Activated T-helper 1 cell treated with anti-CD3 and anti-CD28 coated beads, Interleukin-12 subunit alpha, Interleukin-12 subunit beta, Interleukin-2, Interleukin-4 antibody, amounts not matched to agents 30 ng/mL and 10 ng/mL and 1 ng/mL, durations not matched to agents 14 hours and 24 hours and 36 hours (primary cell): Measurements from ENCODE around the gene SUSD3. TPM values are rescaled to one million over a fixed set of nuclear protein-coding genes. Genes with fewer than 3 reads are reported as not detected.
"Not testable (repeated sequence)": the region's sequence is repeated elsewhere in the genome, so short reads cannot be mapped to it uniquely, and the experiment has no call there.

Source experiments
- DNase-seq: peaks from one replicate; pipeline ENCODE4 v3.0.0; 2021; ENCODE audit warnings: low spot score
- H3K27ac Mint-ChIP-seq: one replicate; pipeline ENCODE4 v1.8.0; 2021; ENCODE audit warnings: mild to moderate bottlenecking, mixed read lengths
- H3K27me3 Mint-ChIP-seq: one replicate; pipeline ENCODE4 v1.8.0; 2022; ENCODE audit warnings: mild to moderate bottlenecking, moderate library complexity, mixed read lengths; ENCODE audit not compliant: insufficient read depth
- H3K36me3 Mint-ChIP-seq: one replicate; pipeline ENCODE4 v1.8.0; 2021; ENCODE audit warnings: low read depth, mixed read lengths
- H3K4me1 Mint-ChIP-seq: one replicate; pipeline ENCODE4 v1.8.0; 2021; ENCODE audit warnings: low read depth, mixed read lengths
- H3K4me3 Mint-ChIP-seq: one replicate; pipeline ENCODE4 v1.8.0; 2021; ENCODE audit warnings: mild to moderate bottlenecking, moderate library complexity, mixed read lengths
- H3K9me3 Mint-ChIP-seq: one replicate; pipeline ENCODE4 v1.8.0; 2021; ENCODE audit warnings: mixed read lengths
- intact Hi-C: fragments of 100-400 bp; cut with micrococcal nuclease; formaldehyde crosslinking; loops from one replicate; pipeline ENCODE4 v1.15.1; 2024
- total RNA-seq: library from RNA; stranded (reverse); gene quantifications from 2 replicates; pipeline ENCODE4 v1.2.3, GENCODE V29; 2022

Gene SUSD3
- total RNA-seq, result 31.7 and 33.2 TPM in 2 replicates

- H3K27me3 Mint-ChIP-seq, result no peaks in the 10 kb centered on the region
- intact Hi-C loops, result loop anchor here (1.0 to 2.0 kb wide), 3 partner anchors 38 to 294 kb away; partner anchors contain the start of genes BICD2 and CARD19
- peaks cover 51% of the 10 kb centered on the region for H3K4me1 Mint-ChIP-seq
- peak within 1 kb of the TSS; percentile 94 for H3K27ac Mint-ChIP-seq
- peaks cover 8% of the 10 kb centered on the region for H3K36me3 Mint-ChIP-seq
- DNase-seq, result peak; percentile 70
- H3K4me3 Mint-ChIP-seq, result peak within 1 kb of the TSS; percentile 91
- H3K9me3 Mint-ChIP-seq, result no peaks in the 10 kb centered on the region
These were observed at the start of gene SUSD3 for GRCh38 chr9:93058355-93059010. Gene SUSD3, plus strand, starts transcription at chr9:93058701. Its CDS starts 42 bp downstream, at chr9:93058743.

DNA sequence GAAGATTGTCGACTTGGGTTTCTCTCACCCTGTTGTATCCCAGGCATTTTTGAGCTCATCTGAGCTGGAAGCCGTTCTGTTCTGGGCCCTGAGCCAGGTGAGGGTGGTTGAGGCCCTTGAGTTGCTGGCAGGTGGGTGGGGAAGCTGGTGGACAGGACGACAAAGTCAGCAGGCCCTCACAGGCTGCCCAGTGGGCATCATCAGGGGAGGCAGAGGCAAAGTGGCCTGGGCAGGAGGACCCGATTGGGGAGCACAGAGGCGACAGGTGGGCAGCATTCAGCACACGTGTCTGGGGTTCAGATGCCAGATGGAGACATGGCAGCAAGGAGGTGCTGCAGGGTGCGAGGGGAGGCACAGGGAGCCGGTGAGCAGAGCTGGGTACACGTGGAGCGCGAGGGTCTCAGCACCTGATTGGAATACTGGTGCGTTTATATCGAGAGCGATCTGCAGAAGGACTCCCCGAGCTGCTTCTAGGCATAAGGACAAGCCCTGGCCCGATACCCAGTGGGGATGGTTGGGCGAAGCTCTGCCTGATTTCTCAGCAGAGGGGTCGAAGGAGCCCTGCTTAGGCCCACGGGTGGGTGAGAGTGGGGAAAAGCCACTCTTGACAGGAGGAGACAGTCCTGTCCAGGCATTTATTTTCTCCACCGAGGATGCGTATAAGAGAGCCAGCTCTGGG, 49.0 kb upstream of the SUSD3 start:
- no peaks in the 10 kb centered on the region for H3K9me3 Mint-ChIP-seq
- no peak for DNase-seq
- H3K36me3 Mint-ChIP-seq, result peaks cover 32% of the 10 kb centered on the region
- H3K4me3 Mint-ChIP-seq, result no peak overlapping the region
- intact Hi-C loops, result loop anchor here (10.0 kb wide), 1 partner anchor 295 kb away; no protein-coding TSS in a partner anchor
- peaks cover 1% of the 10 kb centered on the region for H3K4me1 Mint-ChIP-seq
- no peak overlapping the region for H3K27ac Mint-ChIP-seq
- H3K27me3 Mint-ChIP-seq, result no peaks in the 10 kb centered on the region

DNA sequence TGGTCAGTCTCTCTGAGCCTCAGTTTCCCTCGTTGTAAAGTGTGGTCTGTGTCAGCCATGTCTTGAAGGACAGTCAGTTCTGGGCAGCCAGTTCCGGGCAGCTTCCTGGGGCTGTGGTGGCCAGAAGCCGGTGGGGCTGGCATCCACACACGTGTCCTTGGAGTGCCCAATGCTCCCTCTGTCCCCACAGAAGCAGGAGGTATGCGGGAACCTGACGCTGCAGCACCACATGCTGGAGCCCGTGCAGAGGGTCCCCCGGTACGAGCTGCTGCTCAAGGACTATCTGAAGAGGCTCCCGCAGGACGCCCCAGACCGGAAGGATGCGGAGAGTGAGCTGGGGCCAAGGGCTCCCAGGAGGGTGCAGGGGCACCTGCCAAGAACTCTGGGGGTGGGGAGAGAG, 48.4 kb upstream of the SUSD3 start:
- DNase-seq, result no peak
- Mint-ChIP-seq H3K4me3 (no peak overlapping the region), H3K9me3 (no peaks in the 10 kb centered on the region), H3K27me3 (no peaks in the 10 kb centered on the region), H3K4me1 (no peaks in the 10 kb centered on the region), H3K27ac (no peak overlapping the region), H3K36me3 (peaks cover 32% of the 10 kb centered on the region)
- intact Hi-C loops, result no loop called here

DNA sequence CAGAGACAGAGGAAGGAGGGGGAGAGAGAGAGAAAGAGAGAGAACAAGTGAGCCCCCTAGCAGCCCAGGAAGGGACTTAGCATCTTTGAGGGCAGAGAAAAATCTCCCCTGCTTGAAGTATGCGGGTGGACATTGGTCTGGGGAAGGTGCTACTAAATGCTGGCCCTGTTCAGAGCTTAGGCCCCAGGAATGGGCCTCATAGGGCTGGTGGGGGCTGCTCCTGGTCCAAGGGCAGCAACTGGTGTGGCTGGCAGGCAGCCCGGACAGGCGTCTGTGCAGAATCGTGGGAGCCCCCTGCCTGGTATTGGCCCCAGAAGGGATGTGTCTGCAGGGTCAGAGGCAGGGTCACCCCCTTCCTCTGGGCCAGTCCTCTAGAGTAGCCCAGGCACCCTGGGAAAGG, 47.8 kb upstream of the SUSD3 start:
- H3K36me3 Mint-ChIP-seq, result peaks cover 33% of the 10 kb centered on the region

GRCh38 chr9:93011114-93011513, 47.4 kb upstream of the SUSD3 start:
- intact Hi-C loops, result no loop called here
- DNase-seq, result no peak
- Mint-ChIP-seq H3K4me1 (no peaks in the 10 kb centered on the region), H3K27ac (no peak overlapping the region), H3K27me3 (no peaks in the 10 kb centered on the region), H3K36me3 (peaks cover 35% of the 10 kb centered on the region), H3K9me3 (no peaks in the 10 kb centered on the region), H3K4me3 (no peak overlapping the region)

More for the DNA sequence above, 47.8 kb upstream of the SUSD3 start:
- intact Hi-C loops, result no loop called here
- Mint-ChIP-seq H3K9me3 (no peaks in the 10 kb centered on the region), H3K4me1 (no peaks in the 10 kb centered on the region), H3K4me3 (no peak overlapping the region), H3K27me3 (no peaks in the 10 kb centered on the region), H3K27ac (peak overlapping the region; percentile 13)
- no peak for DNase-seq

DNA sequence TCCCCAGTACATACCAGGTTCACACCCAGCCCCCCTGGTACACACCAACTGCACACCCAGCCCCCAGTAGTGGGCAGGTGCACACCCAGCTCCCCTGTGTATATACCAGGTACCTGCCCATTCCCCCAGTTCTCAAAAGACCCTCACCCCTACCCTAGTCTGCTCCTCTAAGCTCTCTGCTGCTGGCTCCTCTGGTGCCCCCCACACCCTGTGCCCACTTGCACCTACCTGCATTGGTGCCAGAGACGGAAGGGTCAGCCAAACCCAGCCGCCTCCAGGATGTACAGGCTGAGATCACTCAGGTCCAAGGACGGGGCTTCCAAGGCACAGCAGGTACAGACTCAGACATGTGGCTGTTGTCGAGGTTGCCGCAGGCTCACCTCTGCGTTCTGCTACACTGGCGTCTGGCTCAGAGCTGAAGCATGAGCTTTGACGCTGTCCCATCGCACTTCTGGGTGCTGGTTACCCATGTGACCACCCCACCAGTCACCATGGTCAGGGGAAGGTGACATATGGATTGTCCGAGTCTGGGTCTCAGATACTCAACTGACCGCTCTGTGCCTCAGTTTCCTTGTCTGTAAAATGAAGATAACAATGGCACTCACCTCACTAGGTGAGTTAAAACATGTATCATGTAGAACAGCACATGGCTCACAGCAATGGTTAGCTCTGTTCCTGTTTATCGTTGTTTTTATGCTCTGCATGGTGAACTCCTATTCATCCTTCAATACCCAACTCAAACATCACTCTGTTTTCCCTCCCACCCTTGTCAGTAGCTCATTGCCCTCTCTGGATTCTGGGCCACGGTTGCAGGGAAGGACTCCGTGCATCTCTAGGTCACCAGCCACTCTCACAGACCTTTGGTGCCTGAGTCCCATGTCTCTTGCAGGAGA, 45.3 kb upstream of the SUSD3 start:
- H3K4me3 Mint-ChIP-seq, result no peak overlapping the region
- peaks cover 39% of the 10 kb centered on the region for H3K36me3 Mint-ChIP-seq
- H3K27ac Mint-ChIP-seq, result no peak overlapping the region

DNA sequence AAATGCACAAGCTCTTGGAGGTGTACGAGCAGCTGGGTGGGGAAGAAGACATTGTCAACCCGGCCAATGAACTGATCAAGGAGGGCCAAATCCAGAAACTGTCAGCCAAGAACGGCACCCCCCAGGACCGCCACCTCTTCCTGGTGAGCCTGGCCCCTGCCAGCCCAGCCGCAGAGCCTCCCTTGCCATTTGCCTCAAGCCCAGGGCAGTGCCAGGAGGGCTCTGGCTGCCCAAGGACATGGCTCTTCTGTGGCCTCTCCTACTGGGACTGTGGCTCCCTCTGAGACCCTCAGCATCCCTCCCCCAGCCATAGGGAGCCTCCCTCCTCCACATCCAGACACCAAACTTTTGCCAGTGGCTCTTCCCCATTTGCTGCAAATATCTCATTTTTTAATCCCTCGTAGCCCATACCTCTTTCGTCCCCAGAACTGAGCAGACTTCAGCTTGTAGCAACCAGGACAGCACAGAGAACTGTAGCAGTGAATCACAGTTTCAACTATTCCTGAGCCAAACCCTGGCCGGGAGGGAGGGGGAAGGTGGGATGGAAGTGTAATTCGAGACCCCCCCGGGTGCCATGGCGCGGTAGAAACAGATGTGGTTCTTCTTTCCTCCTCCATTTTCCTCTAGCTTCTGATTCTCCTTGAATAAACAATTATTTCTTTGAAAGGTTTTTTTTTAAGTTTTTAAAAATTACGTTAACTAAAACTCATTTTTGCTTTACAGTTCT, 44.5 kb upstream of the SUSD3 start:
- Mint-ChIP-seq H3K27me3 (no peaks in the 10 kb centered on the region), H3K27ac (no peak overlapping the region), H3K9me3 (no peaks in the 10 kb centered on the region), H3K4me1 (no peaks in the 10 kb centered on the region), H3K4me3 (no peak overlapping the region), H3K36me3 (peaks cover 38% of the 10 kb centered on the region)
- intact Hi-C loops, result no loop called here
- DNase-seq, result no peak

More for the DNA sequence above, 45.3 kb upstream of the SUSD3 start:
- Mint-ChIP-seq H3K9me3 (no peaks in the 10 kb centered on the region), H3K27me3 (no peaks in the 10 kb centered on the region), H3K4me1 (no peaks in the 10 kb centered on the region)
- DNase-seq, result no peak
- intact Hi-C loops, result no loop called here

- DNase-seq, H3K4me3 Mint-ChIP-seq, H3K27me3 Mint-ChIP-seq, H3K27ac Mint-ChIP-seq, H3K9me3 Mint-ChIP-seq, H3K4me1 Mint-ChIP-seq, intact Hi-C loops: not testable (repeated sequence)
- peaks cover 43% of the 10 kb centered on the region for H3K36me3 Mint-ChIP-seq
These were observed 43.3 kb upstream of the SUSD3 start for GRCh38 chr9:93015190-93015589.

DNA sequence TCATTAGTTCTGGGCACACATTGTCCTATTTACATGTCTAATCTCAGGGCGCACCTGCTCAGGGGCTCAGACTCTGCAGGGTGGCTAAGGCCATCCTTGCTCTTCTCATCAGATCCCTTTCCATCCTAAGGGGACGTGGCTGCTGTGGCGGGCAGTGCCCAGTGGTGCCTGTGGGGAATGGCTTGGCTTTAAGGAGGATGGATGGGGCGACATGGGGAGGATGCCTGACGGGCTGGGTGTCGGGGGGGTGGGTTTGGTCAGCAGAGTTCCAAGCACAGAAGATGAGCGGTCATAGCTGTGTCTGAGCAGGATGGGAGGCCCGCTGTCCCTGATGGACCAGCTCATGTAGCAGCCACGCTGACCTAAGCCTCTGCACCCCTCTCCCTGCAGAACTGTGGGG, 40.9 kb upstream of the SUSD3 start:
- no peak overlapping the region for H3K4me3 Mint-ChIP-seq
- DNase-seq, result no peak
- H3K36me3 Mint-ChIP-seq, result peaks cover 49% of the 10 kb centered on the region
- intact Hi-C loops, result no loop called here
- H3K9me3 Mint-ChIP-seq, result no peaks in the 10 kb centered on the region
- H3K4me1 Mint-ChIP-seq, result peaks cover 13% of the 10 kb centered on the region
- H3K27ac Mint-ChIP-seq, result no peak overlapping the region
- no peaks in the 10 kb centered on the region for H3K27me3 Mint-ChIP-seq

DNA sequence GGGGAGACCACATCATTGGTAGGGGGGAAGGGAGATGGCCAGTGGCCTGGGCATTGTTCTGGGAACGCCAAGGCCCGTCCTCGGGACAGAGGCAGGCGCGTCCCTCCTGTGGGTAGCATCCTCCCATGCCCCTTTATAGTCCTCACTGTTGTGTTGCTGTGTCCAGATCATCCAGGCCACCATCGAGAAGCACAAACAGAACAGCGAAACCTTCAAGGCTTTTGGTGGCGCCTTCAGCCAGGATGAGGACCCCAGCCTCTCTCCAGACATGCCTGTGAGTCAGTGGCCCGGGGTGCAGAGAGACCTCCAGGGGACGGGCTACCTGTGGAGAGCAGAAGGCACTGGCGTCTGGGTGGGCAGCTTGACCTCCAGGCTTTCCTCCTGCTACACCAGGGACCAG, 38.4 kb upstream of the SUSD3 start:
- intact Hi-C loops, result no loop called here
- no peak overlapping the region for H3K4me3 Mint-ChIP-seq
- no peak overlapping the region for H3K27ac Mint-ChIP-seq
- H3K27me3 Mint-ChIP-seq, result no peaks in the 10 kb centered on the region
- H3K4me1 Mint-ChIP-seq, result peaks cover 30% of the 10 kb centered on the region
- no peaks in the 10 kb centered on the region for H3K9me3 Mint-ChIP-seq
- H3K36me3 Mint-ChIP-seq, result peaks cover 41% of the 10 kb centered on the region
- no peak for DNase-seq

DNA sequence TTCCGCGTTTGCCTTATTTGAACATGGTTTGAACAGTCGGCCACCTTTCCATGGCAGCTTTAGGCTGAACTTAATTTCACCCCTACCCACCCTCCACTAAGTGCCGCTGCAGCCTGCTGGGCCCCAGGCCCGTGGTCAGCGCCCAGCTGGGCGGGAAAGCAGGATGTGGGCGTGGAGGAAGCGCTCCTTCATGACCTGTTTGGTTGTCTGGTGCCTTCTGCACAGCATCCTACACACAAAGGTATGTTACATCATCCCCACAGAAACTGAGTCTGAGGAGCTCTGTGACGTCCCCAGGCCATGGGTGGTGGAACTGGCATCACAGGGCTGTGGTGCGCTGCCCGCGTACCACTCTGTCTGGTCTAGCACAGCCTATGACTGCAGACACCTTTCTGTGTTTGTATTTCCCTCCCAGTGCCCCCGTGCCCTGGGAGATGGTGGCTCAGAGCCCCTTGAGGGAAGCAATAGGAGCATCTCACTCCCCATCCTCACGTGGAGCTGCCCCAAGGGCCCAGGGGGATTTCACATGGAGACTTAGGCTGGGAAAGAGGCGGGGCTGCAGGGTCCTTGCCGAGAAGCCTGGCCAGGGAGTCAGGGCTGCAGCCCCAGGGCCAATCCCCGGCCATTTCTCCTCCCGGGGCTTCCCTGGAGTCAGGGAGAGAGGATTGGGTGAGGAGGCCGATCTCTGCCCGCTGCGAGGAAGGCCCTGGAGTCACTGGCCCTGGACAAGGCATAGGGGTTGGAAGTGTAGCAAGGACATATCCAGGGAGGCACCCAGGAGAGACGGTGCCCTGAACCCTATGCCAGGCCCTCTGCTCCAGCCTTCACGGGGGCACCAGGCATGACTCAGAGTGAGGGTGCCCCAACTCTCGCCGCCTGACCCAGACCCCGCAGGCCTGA, 37.5 kb upstream of the SUSD3 start:
- intact Hi-C loops, result no loop called here
- no peak overlapping the region for H3K4me3 Mint-ChIP-seq
- H3K36me3 Mint-ChIP-seq, result peaks cover 40% of the 10 kb centered on the region
- H3K9me3 Mint-ChIP-seq, result no peaks in the 10 kb centered on the region
- H3K27ac Mint-ChIP-seq, result peak overlapping the region; percentile 73
- peaks cover 35% of the 10 kb centered on the region for H3K4me1 Mint-ChIP-seq
- DNase-seq, result peak; percentile 39
- H3K27me3 Mint-ChIP-seq, result no peaks in the 10 kb centered on the region

DNA sequence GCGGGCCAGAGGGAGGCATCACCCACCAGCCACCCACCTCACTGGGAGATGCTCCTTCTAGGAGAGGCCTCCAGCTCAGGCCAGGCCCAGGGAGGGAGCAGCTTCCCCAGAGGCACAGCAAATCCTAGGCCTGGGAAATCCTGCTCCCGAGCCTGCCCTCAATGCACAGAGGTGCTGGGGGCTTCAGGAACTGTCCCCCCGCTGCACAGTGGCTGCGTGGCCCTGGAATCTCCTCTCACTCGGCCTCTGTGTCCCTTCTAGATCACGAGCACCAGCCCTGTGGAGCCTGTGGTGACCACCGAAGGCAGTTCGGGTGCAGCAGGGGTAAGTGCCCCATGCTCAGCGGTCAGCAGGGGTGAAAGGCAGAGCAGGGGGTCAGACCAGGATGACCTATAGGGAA, 36.4 kb upstream of the SUSD3 start:
- intact Hi-C loops, result no loop called here
- H3K4me1 Mint-ChIP-seq, result peaks cover 36% of the 10 kb centered on the region
- no peak overlapping the region for H3K27ac Mint-ChIP-seq
- H3K9me3 Mint-ChIP-seq, result no peaks in the 10 kb centered on the region
- DNase-seq, result no peak
- H3K27me3 Mint-ChIP-seq, result no peaks in the 10 kb centered on the region
- H3K4me3 Mint-ChIP-seq, result no peak overlapping the region
- peaks cover 39% of the 10 kb centered on the region for H3K36me3 Mint-ChIP-seq
